NCI-H460 (cell line): ENCODE measurements around the gene PROX2. TPM values are rescaled to one million over a fixed set of nuclear protein-coding genes. Genes with fewer than 3 reads are reported as not detected.

Experiments
- DNase-seq: peaks from one replicate; pipeline ENCODE4 v3.0.0-alpha.2; 2016; ENCODE audit warnings: low read depth; ENCODE audit errors: extremely low read depth
- polyA plus RNA-seq: library from polyadenylated mRNA; depleted of rRNA; stranded (reverse); fragments of >200 nt; gene quantifications from 2 replicates; pipeline ENCODE4 v1.2.3, GENCODE V29; 2014; cell fraction: nucleus; rRNA removed
- total RNA-seq: library from RNA; depleted of rRNA; stranded (reverse); fragments of >200 nt; shearing (Covaris generic); gene quantifications from 2 replicates; pipeline ENCODE4 v1.2.3, GENCODE V29; 2014; rRNA removed

PROX2 gene, protein sequence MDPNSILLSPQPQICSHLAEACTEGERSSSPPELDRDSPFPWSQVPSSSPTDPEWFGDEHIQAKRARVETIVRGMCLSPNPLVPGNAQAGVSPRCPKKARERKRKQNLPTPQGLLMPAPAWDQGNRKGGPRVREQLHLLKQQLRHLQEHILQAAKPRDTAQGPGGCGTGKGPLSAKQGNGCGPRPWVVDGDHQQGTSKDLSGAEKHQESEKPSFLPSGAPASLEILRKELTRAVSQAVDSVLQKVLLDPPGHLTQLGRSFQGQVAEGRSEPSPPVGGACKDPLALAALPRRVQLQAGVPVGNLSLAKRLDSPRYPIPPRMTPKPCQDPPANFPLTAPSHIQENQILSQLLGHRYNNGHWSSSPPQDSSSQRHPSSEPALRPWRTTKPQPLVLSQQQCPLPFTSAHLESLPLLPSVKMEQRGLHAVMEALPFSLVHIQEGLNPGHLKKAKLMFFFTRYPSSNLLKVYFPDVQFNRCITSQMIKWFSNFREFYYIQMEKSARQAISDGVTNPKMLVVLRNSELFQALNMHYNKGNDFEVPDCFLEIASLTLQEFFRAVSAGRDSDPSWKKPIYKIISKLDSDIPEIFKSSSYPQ
- not detected in 2 replicates for total RNA-seq
- polyA plus RNA-seq = not detected in 2 replicates

DNA sequence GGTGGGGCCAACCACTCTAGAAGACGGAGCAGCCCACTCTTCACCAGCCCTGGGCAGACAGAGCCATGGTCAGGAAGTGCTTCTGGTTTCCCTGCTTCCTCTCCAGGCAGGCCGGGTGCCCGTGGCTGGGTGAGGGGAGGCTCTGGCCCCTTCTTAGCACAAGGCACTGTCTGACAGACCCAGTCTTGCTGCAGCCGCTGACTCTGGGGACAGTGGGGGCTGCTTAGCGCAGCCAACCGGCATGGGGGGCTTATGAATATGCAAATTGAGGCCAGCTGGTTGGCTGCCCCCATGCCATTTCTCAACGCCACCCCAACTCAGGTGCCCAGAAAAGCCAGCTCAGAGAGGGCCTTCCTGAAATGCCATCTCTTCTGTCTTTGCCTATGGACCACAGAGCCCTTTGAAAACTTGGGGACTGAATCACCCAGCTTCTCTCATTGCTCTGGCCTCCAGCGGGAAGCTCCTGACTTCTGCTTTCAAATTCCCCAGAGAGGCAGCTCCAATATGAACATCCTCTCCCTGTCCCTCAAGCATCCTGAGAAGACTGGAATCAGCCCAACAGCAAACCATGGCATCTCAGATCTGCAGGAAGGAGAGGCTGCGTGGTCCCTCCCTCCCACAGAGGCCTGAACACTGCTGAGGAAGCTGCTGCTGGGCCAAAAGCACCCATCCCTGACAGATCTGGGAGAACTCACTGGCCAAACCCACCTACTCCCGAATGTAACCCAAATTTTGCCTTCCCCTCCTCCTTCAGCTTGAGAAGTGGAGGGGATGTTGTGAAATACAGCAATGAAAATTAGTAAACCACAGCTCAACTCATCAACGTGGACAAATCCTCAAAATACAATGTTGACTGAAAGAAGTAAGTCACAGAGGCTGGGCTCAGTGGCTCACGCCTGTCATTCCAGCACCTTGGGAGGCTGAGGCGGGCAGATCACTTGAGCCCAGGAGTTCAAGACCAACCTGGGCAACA, at the start of gene PROX2:
Gene PROX2 (minus strand): TSS at position 205 of the 973 bp plus-strand sequence. CDS start 12,311 bp downstream, outside the sequence.
- no peak for DNase-seq

- DNase-seq = no peak
Measured at GRCh38 chr14:74924061-74924460, 48.1 kb upstream of the PROX2 start.

- peak; percentile 79 for DNase-seq
Measured at GRCh38 chr14:74922752-74923401, 46.9 kb upstream of the PROX2 start, which contains the start of gene RPS6KL1. Gene RPS6KL1, minus strand, starts transcription at chr14:74923260. Its CDS starts 1,719 bp downstream, at chr14:74921541.

GRCh38 chr14:74921987-74922751, 46.2 kb upstream of the PROX2 start:
- DNase-seq = no peak

DNA sequence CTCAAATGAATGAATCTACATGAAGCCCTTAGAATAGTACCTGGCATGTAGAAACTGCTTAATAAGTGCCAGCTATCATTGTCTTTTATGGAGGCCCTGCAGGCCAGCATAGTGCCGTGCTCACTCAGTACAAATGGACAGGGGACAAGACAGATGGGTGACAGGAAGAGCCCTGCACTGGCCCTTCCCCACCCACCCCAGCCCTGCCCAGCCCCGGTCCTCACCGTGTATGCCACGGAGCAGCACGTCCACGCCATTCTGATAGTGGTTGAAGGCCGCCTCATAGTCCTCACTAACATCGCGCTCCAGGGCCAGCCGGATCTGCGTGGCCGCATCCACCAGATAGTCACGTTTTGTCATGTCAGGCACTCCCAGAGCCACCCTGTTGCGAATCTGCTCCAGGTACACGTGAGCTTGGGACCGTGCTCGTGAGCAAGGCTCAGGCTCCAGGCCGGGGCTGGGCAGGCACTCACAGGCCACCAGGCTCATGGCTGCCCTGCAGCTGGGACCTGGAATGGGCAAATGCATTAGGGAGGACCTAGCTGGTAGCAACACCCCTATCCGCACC, 45.2 kb upstream of the PROX2 start:
- no peak for DNase-seq

DNA sequence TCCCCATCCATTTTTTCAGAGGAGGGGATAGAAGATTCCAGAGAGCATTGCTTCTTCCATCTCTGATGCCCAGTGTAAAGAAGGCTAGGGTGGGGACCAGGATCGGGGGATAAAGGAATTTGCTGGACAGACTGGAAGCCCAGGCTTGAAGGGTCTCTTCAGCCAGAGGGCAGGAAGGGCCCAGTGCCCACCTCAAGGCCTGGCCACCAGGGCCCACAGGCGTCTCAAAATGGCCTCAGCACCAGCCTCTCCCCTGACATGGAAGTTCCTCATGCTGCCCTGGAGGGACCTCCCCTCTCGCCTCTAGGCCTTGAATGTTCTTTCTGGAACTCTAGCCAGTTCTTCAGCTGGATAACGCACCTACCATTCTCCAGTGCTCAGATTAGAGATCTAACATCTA, 44.3 kb upstream of the PROX2 start:
- DNase-seq = no peak

GRCh38 chr14:74919421-74920165, 43.6 kb upstream of the PROX2 start:
- DNase-seq = no peak

- DNase-seq = no peak
Measured at GRCh38 chr14:74918380-74918779, 42.4 kb upstream of the PROX2 start.

- no peak for DNase-seq
Measured at GRCh38 chr14:74917646-74918081, 41.7 kb upstream of the PROX2 start.

- DNase-seq = no peak
Measured at GRCh38 chr14:74917178-74917543, 41.2 kb upstream of the PROX2 start.

DNA sequence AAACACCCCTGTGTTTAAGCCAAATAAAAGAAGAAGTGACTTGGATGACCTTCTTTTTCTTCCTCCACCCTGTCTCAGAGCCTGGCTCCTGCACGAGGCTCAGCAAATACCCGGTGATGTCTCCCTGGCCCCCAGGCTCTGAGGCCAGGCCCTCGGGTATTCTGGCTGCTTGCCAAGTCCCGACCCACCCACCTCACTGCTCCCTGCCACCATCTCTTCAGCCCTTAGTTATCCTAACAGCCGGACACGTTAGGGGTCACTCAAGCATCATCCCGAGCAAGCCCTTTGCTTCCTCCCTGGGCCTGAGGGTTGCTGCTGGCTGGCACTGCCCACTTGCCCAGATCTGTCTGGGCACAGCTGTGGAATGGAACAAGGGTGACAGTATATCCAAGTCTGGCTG, 39.9 kb upstream of the PROX2 start:
- no peak for DNase-seq

DNA sequence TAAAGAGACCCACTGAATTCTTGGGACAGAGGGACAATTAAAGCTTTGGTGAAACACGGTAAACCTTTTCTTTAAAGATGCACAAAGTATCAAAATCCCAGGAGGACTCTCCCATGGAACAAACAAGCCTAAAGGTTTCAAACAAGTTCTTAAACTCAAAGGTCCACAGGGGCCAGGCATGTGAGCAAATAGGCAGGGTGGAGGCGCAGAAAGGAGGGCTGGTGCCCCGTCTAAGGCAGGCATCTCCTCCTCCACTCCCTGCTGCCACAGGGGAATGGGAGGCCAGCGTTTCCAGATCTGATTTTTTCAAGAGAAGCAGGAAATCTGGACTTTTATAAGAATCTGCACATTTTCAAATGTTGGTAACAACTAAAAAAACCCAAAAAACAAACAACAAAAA, 39.5 kb upstream of the PROX2 start:
- DNase-seq = no peak

- peak; percentile 53 for DNase-seq
Measured at GRCh38 chr14:74913986-74914573, 38.1 kb upstream of the PROX2 start.

GRCh38 chr14:74913393-74913910, 37.5 kb upstream of the PROX2 start:
- DNase-seq = no peak

DNA sequence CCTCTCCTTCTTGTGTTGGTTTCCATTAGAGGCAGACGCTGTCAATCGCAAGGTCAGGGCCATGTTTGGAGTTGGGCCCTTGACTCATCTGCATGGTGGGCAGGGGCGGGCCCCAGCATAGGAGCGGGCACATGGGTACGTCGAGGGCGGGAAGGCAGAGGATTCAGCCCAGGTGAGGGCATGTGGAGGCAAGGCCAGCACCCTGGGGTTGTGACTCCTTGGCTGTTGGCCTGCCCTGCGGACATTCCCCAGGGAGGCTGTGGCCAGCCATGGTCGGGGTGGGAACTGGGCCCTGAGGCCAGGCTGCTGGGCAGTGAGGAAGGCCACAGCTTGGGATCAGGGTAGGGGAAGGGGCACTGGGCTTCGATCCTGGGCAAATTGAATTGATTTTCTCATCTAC, 36.9 kb upstream of the PROX2 start:
- no peak for DNase-seq

GRCh38 chr14:74912111-74912510, 36.2 kb upstream of the PROX2 start:
- DNase-seq = no peak

GRCh38 chr14:74911704-74912103, 35.8 kb upstream of the PROX2 start:
- no peak for DNase-seq

GRCh38 chr14:74911221-74911620, 35.3 kb upstream of the PROX2 start:
- no peak for DNase-seq
